Dendritic cell treated with granulocyte-macrophage colony-stimulating factor and Interleukin-4, amounts not matched to agents 40 ng/mL and 50 ng/mL, for 4 days (primary cell): ENCODE data around the gene SPHK1.
"Not testable (repeated sequence)": the region's sequence is repeated elsewhere in the genome, so short reads cannot be mapped to it uniquely, and the experiment has no call there.

ENCODE experiments used
- H3K27ac Mint-ChIP-seq: one replicate; pipeline ENCODE4 v1.8.0; 2022; ENCODE audit warnings: mild to moderate bottlenecking, mixed read lengths
- H3K27me3 Mint-ChIP-seq: one replicate; pipeline ENCODE4 v1.8.0; 2022; ENCODE audit warnings: mild to moderate bottlenecking, mixed read lengths
- H3K36me3 Mint-ChIP-seq: one replicate; pipeline ENCODE4 v1.8.0; 2022; ENCODE audit warnings: low read depth, mixed read lengths
- H3K4me1 Mint-ChIP-seq: one replicate; pipeline ENCODE4 v1.8.0; 2022; ENCODE audit warnings: low read depth, mixed read lengths
- H3K4me3 Mint-ChIP-seq: one replicate; pipeline ENCODE4 v1.8.0; 2022; ENCODE audit warnings: mild to moderate bottlenecking, moderate library complexity, mixed read lengths
- H3K9me3 Mint-ChIP-seq: one replicate; pipeline ENCODE4 v1.8.0; 2022; ENCODE audit warnings: mixed read lengths
- intact Hi-C: fragments of 100-400 bp; cut with micrococcal nuclease; formaldehyde crosslinking; loops from one replicate; pipeline ENCODE4 v1.15.0; 2022

Gene SPHK1

DNA sequence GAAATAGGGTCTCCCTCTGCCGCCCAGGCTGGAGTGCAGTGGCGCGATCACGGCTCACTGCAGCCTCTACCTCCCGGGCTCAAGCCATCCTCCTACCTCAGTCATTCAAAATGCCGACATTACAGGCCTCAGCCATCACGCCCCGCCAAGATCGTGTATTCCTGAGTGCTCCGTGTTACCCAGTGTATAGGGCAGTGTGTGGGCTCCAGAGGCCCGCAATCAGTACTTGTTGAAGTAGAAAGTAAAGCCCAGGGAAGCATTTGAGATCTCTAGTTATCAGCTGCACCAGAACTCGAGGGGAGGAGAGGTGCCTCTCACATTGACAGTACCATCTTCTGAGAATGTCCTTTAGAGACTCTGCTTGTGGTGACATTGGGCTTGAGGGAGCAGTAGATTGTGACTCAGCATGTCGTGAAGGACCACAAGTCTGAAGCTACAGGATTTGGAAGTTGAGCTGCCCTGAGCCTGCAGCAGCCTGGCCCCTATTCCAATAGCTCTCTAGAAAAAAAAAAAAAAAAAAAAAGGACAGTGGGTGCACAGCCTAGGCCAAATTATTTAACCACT is 29.6 kb upstream of the SPHK1 start:
- Mint-ChIP-seq H3K27ac (peak overlapping the region; percentile 99), H3K4me1 (peaks cover 26% of the 10 kb centered on the region), H3K36me3 (peaks cover 23% of the 10 kb centered on the region), H3K4me3 (peak overlapping the region; percentile 20), H3K27me3 (peaks cover 13% of the 10 kb centered on the region), H3K9me3 (no peaks in the 10 kb centered on the region)
- intact Hi-C loops: loop anchor here (2.0 kb wide), 1 partner anchor 30 kb away; the partner anchor contains the start of gene SPHK1

DNA sequence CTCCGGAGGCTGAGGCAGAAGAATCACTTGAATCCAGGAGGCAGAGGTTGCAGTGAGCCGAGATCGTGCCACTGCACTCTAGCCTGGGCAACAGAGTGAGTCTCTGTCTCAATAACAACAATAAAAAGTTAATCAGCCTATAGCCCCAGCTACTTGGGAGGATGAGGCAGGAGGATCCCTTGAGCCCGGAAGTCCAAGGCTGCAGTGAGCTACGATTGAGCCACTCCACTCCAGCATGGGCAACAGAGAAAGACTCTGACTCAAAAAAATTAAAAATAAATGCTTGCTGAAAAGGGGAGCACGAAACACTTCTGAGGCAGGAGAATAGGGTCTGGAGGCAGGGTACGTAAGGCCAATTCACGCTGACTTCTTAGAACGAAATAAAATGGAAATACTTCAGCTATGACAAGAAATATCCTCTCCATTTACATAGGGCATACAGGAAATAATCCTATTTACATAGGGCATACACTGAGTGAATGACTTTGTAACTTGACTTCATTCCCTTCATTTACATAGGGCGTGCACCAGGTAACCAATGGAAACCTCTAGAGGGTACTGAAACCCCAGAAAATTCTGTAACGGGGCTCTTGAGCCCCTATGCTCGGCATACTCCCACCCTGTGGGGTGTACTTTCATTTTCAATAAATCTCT is 27.5 kb upstream of the SPHK1 start:
- Mint-ChIP-seq H3K27ac (no peak overlapping the region), H3K4me1 (peaks cover 20% of the 10 kb centered on the region), H3K36me3 (peaks cover 18% of the 10 kb centered on the region), H3K9me3 (no peaks in the 10 kb centered on the region), H3K27me3 (peaks cover 24% of the 10 kb centered on the region), H3K4me3 (no peak overlapping the region)
- intact Hi-C loops: no loop called here

DNA sequence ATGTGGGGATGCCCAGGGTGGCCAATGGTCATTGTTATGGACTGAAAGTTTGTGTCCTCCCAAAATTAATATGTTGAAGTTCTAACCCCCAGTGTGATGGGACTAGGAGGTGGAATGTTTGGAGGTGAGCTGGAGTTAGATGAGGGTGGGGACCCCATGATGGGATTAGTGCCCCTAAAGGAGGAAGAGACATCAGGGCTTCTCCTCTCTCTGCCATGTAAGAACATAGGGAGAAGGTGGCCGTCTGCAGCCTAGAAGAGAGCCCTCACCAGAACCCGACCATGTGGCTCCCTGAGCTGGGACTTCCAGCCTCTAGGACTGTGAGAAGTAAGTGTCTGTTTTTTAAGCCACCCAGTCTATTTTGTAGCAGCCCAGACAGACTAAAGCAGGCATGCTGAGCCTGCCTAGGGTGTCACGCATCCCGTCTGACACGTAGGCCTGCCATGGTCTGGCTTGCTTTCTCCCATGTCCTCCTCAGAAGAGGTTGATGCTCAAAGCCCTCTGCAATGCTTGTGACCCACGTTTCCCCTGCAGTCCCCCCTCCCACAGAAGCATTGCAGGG is 26.7 kb upstream of the SPHK1 start:
- Mint-ChIP-seq H3K36me3 (peaks cover 18% of the 10 kb centered on the region), H3K27me3 (peaks cover 29% of the 10 kb centered on the region), H3K27ac (no peak overlapping the region), H3K9me3 (no peaks in the 10 kb centered on the region), H3K4me3 (no peak overlapping the region), H3K4me1 (peaks cover 15% of the 10 kb centered on the region)
- intact Hi-C loops: no loop called here

DNA sequence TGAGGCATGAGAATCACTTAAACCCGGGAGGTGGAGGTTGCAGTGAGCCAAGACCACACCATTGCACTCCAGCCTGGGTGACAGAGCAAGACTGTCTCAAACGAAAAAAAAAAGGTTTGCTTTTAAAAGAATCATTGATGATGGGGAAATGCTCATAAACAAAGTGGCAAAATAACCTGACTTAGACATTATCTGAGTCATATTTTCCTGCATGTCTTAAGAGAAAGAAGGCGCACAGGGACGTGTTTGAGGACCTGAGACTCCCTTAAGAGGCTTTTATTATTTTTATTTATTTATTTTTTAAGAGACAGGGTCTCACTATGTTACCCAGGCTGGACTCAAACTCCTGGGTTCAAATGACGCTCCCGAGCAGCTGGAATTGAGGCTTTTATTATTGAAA is 25.0 kb upstream of the SPHK1 start:
- intact Hi-C loops: no loop called here
- peaks cover 32% of the 10 kb centered on the region for H3K27me3 Mint-ChIP-seq
- H3K36me3 Mint-ChIP-seq: peaks cover 2% of the 10 kb centered on the region
- H3K4me1 Mint-ChIP-seq: peaks cover 11% of the 10 kb centered on the region
- H3K9me3 Mint-ChIP-seq: no peaks in the 10 kb centered on the region
- H3K4me3 Mint-ChIP-seq: no peak overlapping the region
- H3K27ac Mint-ChIP-seq: no peak overlapping the region

DNA sequence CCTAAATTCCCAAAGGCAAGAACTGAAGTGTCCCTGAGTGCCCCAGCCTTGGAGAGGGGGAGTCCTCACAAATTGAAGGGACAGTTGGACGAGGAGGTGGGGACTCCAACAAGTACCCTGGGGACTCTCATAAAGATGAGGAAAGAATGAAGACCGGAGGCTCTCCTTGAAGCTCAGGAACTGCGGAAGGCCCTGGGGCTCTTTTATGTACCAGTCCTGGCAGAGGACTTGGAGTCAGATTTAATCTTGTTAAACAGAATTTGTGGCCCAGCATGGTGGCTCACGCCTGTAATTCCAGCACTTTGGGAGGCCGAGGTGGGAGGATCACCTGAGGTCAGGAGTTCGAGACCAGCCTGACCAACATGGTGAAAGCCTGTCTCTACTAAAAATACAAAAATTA is 24.6 kb upstream of the SPHK1 start:
- H3K9me3 Mint-ChIP-seq, H3K27ac Mint-ChIP-seq, H3K36me3 Mint-ChIP-seq, H3K4me3 Mint-ChIP-seq, H3K4me1 Mint-ChIP-seq, intact Hi-C loops: not testable (repeated sequence)
- H3K27me3 Mint-ChIP-seq: peaks cover 33% of the 10 kb centered on the region

DNA sequence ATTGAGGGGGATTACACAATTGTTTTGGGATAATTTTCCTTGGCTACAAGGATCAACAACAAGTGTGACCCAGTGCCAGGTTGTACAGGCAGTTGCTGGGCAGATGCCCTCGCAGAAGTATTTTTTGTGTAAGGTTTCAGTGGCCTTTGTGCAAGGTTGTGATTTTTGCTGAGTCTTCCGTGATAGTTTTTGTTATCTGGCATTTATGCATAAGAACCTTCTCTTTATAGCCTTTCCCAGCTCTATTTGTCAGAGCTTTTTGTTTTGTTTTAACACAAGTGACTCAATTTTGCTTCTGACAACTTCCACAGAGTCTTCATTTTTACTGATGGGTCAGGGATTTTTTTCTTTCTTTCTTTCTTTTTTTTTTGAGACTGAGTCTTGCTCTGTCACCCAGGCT is 23.9 kb upstream of the SPHK1 start:
- no peaks in the 10 kb centered on the region for H3K36me3 Mint-ChIP-seq
- H3K9me3 Mint-ChIP-seq: no peaks in the 10 kb centered on the region
- no peak overlapping the region for H3K4me3 Mint-ChIP-seq
- intact Hi-C loops: no loop called here
- H3K27ac Mint-ChIP-seq: no peak overlapping the region
- peaks cover 5% of the 10 kb centered on the region for H3K4me1 Mint-ChIP-seq
- peaks cover 33% of the 10 kb centered on the region for H3K27me3 Mint-ChIP-seq

DNA sequence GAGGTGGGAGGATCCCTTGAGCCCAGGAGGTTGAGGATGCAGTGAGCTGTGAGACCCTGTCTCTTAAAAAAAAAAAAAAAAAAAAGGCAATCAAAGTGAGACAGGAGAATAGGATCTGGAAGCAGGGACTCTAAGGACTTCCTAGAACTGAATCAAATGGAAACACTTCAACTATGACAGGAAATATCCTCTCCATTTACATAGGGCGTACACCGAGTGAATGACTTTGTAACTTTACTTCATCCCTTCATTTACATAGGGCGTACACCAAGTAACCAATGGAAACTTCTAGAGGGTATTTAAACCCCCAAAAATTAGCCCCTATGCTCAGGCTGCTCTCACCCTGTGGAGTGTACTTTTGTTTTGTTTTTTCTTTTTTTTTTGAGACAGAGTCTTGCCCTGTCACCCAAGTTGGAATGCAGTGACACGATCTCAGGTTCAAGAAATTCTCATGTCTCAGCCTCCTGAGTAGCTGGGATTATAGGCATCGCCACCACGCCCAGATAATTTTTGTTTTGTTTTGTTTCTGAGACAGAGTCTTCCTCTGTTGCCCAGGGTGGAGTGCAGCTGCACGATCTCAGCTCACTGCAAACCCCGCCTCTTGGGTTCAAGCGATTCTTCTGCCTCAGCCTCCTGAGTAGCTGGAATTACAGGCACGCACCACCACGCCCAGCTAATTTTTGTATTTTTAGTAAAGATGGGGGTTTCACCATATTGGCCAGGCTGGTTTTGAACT is 21.1 kb upstream of the SPHK1 start:
- Mint-ChIP-seq H3K9me3 (no peaks in the 10 kb centered on the region), H3K27ac (no peak overlapping the region), H3K4me3 (no peak overlapping the region), H3K36me3 (no peaks in the 10 kb centered on the region), H3K27me3 (peaks cover 37% of the 10 kb centered on the region), H3K4me1 (peaks cover 5% of the 10 kb centered on the region)
- intact Hi-C loops: no loop called here

DNA sequence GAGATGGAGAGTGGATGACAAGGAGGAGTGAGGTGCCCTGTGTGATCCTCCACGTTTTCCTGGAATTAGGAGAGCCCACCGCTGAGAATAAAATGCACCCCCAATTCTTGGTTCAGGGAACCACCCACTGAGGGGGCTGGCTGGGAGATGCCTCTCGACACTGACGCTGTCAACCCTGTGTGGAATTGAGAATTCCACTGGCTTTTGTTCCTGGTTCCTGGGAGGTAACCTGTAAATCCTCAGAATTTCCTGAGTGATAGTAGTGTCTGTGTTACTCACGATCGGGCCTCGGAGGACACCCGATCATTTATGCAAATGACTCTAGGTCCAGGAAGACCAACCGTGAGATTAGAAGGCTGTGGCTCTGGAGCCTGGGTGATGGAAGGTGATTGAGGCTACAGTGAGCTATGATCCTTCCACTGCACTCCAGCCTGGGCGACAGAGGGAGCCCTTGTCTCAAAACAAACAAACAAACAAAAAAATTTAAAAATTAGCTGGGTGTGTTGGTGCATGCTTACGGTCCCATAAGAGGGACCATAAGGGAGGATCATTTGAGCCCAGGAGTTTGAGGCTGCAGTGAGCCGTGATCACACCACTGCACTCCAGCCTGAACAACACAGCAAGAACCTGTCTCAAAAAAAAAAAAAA is 19.0 kb upstream of the SPHK1 start:
- Mint-ChIP-seq H3K27me3 (peaks cover 34% of the 10 kb centered on the region), H3K4me3 (no peak overlapping the region), H3K9me3 (no peaks in the 10 kb centered on the region), H3K36me3 (no peaks in the 10 kb centered on the region), H3K27ac (no peak overlapping the region), H3K4me1 (peaks cover 5% of the 10 kb centered on the region)
- intact Hi-C loops: no loop called here

DNA sequence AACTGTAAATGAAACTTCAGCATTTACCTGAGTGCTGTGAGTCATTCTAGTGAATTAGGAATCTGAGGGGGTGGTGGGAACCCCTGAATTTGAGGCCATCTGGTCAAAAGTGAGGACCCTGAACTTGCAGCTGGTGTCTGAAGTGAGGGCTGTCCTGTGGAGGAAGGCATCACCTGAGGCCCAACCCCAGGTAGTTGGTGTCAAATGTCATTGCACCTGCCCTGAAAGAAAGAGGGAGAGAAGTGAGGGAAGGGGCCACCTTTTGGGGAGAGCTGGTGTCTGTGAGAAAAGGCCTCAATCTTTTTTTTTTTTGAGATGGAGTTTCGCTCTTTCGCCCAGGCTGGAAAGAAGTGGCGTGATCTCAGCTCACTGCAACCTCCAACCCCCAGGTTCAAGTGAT is 18.2 kb upstream of the SPHK1 start:
- H3K4me1 Mint-ChIP-seq: peaks cover 5% of the 10 kb centered on the region
- H3K36me3 Mint-ChIP-seq: no peaks in the 10 kb centered on the region
- H3K27ac Mint-ChIP-seq: no peak overlapping the region
- no peaks in the 10 kb centered on the region for H3K9me3 Mint-ChIP-seq
- intact Hi-C loops: no loop called here
- peaks cover 29% of the 10 kb centered on the region for H3K27me3 Mint-ChIP-seq
- H3K4me3 Mint-ChIP-seq: no peak overlapping the region

DNA sequence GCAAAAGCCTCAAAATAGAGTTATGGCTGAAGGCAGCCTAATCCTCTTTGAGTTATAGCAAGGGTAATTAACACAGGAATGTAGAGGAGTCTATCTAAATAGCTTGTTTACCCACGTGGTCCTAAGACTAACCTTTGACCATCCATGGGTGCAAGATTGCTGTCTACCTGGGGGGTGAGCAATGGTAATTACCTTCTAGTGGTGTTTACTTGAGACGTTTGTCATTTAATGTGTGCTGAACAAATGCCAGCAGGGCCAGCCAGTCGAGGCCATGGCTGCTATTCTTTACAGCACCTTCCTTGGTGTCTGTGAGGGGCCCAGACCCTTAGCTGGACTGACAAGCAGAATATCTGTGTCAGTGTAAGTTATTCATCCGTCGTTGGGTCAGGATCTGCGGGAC is 16.8 kb upstream of the SPHK1 start:
- H3K4me3 Mint-ChIP-seq: no peak overlapping the region
- H3K4me1 Mint-ChIP-seq: peaks cover 5% of the 10 kb centered on the region
- H3K27me3 Mint-ChIP-seq: peaks cover 23% of the 10 kb centered on the region
- intact Hi-C loops: no loop called here
- H3K27ac Mint-ChIP-seq: no peak overlapping the region
- no peaks in the 10 kb centered on the region for H3K9me3 Mint-ChIP-seq
- H3K36me3 Mint-ChIP-seq: no peaks in the 10 kb centered on the region

DNA sequence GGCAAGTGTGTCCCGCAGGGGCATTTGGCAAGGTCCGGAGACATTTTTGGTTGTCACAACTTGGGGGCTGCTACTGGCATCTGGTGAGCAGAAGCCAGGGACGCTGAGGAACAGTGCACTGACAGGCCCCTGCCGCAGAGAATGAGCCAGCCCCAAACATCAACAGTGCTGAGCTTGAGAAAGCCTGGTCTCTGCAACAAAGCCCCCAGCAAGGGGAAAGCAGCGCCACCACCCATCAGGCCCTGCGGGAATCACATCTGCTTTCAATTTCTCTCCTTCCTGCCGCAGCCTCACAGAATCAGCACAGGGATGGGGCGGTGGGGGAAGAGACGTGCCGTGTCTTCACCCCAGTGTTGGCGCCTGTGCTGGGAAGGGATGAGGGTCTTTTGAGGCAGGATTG is 15.9 kb upstream of the SPHK1 start:
- Mint-ChIP-seq H3K4me3 (no peak overlapping the region), H3K4me1 (peaks cover under 1% of the 10 kb centered on the region), H3K9me3 (no peaks in the 10 kb centered on the region), H3K36me3 (no peaks in the 10 kb centered on the region), H3K27me3 (peaks cover 21% of the 10 kb centered on the region), H3K27ac (no peak overlapping the region)
- intact Hi-C loops: no loop called here

DNA sequence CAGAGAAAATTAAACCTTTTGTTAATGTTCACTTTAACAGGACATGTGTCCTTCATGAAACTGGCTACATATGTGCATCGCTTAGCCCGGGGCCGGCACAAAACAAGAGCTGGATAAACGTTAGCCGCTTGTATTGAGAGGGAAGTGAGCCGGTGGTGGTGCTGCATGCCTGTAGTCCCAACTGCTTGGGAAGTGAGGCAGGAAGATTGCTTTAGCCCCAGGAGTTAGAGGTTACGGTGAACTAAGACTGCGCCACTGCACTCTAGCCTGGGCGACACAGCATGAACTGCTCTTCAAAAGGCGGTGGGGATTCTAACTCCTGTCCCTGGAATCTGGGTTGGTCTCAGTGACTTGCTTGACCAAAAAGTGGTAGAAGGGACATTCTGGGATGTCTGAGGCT is 15.0 kb upstream of the SPHK1 start:
- H3K4me1 Mint-ChIP-seq: no peaks in the 10 kb centered on the region
- no peaks in the 10 kb centered on the region for H3K36me3 Mint-ChIP-seq
- no peaks in the 10 kb centered on the region for H3K9me3 Mint-ChIP-seq
- intact Hi-C loops: no loop called here
- H3K27ac Mint-ChIP-seq: no peak overlapping the region
- H3K27me3 Mint-ChIP-seq: peaks cover 26% of the 10 kb centered on the region
- H3K4me3 Mint-ChIP-seq: no peak overlapping the region

DNA sequence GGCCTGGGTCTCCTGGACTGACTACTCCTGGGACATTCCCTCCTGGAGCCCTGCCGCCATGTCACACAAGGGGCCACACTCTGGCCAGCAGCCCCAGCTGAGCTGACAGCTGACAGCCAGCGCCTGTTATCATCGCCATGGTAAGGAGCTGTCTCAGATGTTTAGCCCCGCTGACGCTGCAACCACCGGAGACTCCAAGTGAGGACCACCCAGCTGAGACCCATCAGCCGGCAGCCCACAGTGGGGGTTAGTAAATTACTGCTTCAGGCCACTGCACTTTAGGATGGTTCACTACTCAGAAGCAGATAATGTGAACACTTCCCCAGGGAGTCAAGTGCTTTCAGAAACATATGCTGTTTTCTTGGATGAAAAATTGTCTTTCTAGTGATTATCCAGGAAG is 14.6 kb upstream of the SPHK1 start:
- Mint-ChIP-seq H3K4me1 (no peaks in the 10 kb centered on the region), H3K27ac (no peak overlapping the region), H3K36me3 (no peaks in the 10 kb centered on the region), H3K4me3 (no peak overlapping the region), H3K27me3 (peaks cover 25% of the 10 kb centered on the region), H3K9me3 (no peaks in the 10 kb centered on the region)
- intact Hi-C loops: no loop called here
